ENCODE measurements around the gene LRRC28. TPM values are rescaled to one million over a fixed set of nuclear protein-coding genes. Genes with fewer than 3 reads are reported as not detected.

LRRC28 gene
- total RNA-seq, 1 experiment from 2014 or later, result 39.3 TPM

GRCh38 chr15:99238849-99239248, 12.4 kb upstream of the LRRC28 start:
- DNase-seq (ENCODE audit: low read depth, low spot score) (no peak), ATAC-seq (no peak)
- in situ Hi-C loops (cut with HindIII; ENCODE audit: low pct_unique_long_range_greater_than_20kb, low sequenced_read_pairs), result no loop called here
- Histone ChIP-seq H3K27ac (ENCODE audit: low read length) (no peak overlapping the region), H3K27me3 (ENCODE audit: control insufficient read depth, insufficient read depth, low read length) (no peaks in the 10 kb centered on the region), H3K36me3 (ENCODE audit: control insufficient read depth, insufficient read depth, low read length) (no peaks in the 10 kb centered on the region), H3K4me1 (ENCODE audit: control insufficient read depth, insufficient read depth, low read length) (no peaks in the 10 kb centered on the region), H3K4me3 (ENCODE audit: low read depth in 2 of 2, low read length in 2 of 2) (no peak overlapping the region), H3K9me3 (ENCODE audit: control insufficient read depth, insufficient read depth, low read depth, low read length) (no peaks in the 10 kb centered on the region)
- POLR2A ChIA-PET, result no interaction called here
- intact Hi-C loops (cut with micrococcal nuclease; ENCODE audit: unreplicated experiment), result no loop called here
- CTCF ChIA-PET, result interaction anchor here (0.7 kb wide), 1 partner anchor 43 kb away, joined by 3 read pairs; no protein-coding TSS in a partner anchor
- no TSS peak for BruUV-seq (replicated peaks)
- no peak for TF ChIP-seq POLR2AphosphoS5 (IDR thresholded peaks at IDR 0.05; ENCODE audit: low read depth, low read length)
- no peak for TF ChIP-seq TCF7L2 (IDR thresholded peaks at IDR 0.05; ENCODE audit: low read depth, low read length)
- TF ChIP-seq, protein P1, sequence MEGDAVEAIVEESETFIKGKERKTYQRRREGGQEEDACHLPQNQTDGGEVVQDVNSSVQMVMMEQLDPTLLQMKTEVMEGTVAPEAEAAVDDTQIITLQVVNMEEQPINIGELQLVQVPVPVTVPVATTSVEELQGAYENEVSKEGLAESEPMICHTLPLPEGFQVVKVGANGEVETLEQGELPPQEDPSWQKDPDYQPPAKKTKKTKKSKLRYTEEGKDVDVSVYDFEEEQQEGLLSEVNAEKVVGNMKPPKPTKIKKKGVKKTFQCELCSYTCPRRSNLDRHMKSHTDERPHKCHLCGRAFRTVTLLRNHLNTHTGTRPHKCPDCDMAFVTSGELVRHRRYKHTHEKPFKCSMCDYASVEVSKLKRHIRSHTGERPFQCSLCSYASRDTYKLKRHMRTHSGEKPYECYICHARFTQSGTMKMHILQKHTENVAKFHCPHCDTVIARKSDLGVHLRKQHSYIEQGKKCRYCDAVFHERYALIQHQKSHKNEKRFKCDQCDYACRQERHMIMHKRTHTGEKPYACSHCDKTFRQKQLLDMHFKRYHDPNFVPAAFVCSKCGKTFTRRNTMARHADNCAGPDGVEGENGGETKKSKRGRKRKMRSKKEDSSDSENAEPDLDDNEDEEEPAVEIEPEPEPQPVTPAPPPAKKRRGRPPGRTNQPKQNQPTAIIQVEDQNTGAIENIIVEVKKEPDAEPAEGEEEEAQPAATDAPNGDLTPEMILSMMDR (IDR thresholded peaks at IDR 0.05), result no peak
- TF ChIP-seq SIN3A (IDR thresholded peaks at IDR 0.05; ENCODE audit: borderline replicate concordance, insufficient read depth, low read depth, low read length), result no peak
- TF ChIP-seq REST (IDR thresholded peaks at IDR 0.05; ENCODE audit: insufficient read depth in 1 of 2, low read depth in 2 of 2, low read length in 1 of 2), result no peak

DNA sequence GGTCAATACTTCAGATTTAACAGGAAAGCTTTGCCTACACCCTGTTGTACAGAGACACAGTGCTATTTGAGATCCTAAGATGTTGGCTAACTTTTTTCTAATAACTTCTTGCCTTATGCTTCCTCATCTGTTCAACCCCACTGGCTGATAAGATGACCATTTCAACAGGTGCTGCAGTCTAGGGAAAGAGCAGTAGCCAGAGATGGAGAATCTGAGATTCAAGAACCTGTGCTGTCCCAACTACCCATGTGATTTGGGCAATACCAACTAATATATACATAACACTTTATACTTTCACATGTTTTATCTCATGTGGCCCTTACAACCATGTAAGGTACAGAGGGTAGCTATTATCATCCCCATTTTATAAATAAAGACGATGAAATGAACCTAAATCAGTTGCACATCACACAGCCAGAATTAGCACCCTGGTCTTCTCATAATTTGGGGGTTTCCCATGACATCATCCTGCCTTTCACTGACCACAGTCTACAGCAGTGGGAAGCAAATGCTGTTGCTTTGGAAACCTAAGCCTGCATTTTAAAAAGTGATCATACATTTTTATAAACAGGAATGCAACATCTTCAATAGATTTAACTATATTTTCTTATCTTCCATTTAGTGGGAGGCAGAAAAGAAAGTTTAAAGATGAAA, 11.6 kb upstream of the LRRC28 start:
- in situ Hi-C loops (cut with HindIII; ENCODE audit: low pct_unique_long_range_greater_than_20kb, low sequenced_read_pairs) (no loop called here), intact Hi-C loops (cut with micrococcal nuclease; ENCODE audit: unreplicated experiment) (no loop called here)
- Histone ChIP-seq H3K27me3 (ENCODE audit: control insufficient read depth, insufficient read depth, low read length) (no peaks in the 10 kb centered on the region), H3K36me3 (ENCODE audit: control insufficient read depth, insufficient read depth, low read length) (peaks cover 3% of the 10 kb centered on the region; the same call in 1 of the 2 replicates), H3K4me3 (ENCODE audit: low read depth in 2 of 2, low read length in 2 of 2) (no peak overlapping the region), H3K27ac (ENCODE audit: low read length) (no peak overlapping the region), H3K9me3 (ENCODE audit: control insufficient read depth, insufficient read depth, low read depth, low read length) (no peaks in the 10 kb centered on the region), H3K4me1 (ENCODE audit: control insufficient read depth, insufficient read depth, low read length) (no peaks in the 10 kb centered on the region)
- TF ChIP-seq POLR2AphosphoS5 (IDR thresholded peaks at IDR 0.05; ENCODE audit: low read depth, low read length), result no peak
- TF ChIP-seq SIN3A (IDR thresholded peaks at IDR 0.05; ENCODE audit: borderline replicate concordance, insufficient read depth, low read depth, low read length), result no peak
- TF ChIP-seq, protein P1 (IDR thresholded peaks at IDR 0.05), result no peak
- no peak for TF ChIP-seq TCF7L2 (IDR thresholded peaks at IDR 0.05; ENCODE audit: low read depth, low read length)
- TF ChIP-seq REST (IDR thresholded peaks at IDR 0.05; ENCODE audit: insufficient read depth in 1 of 2, low read depth in 2 of 2, low read length in 1 of 2), result no peak
- ChIA-PET POLR2A (no interaction called here), CTCF (interaction anchor here (0.7 kb wide), 1 partner anchor 42 kb away, joined by 3 read pairs; no protein-coding TSS in a partner anchor)
- ATAC-seq (no peak), DNase-seq (ENCODE audit: low read depth, low spot score) (no peak)
- no TSS peak for BruUV-seq (replicated peaks)
